Type B pancreatic cell (in vitro differentiated cells): ENCODE data around the gene SLC35G4. TPM values are rescaled to one million over a fixed set of nuclear protein-coding genes. Genes with fewer than 3 reads are reported as not detected.

Experiments used
- DNase-seq: peaks from one replicate; pipeline ENCODE4 v3.0.0; 2021; ENCODE audit warnings: mixed read lengths; ENCODE audit not compliant: unreplicated experiment; ENCODE audit errors: extremely low spot score
- H3K27ac Mint-ChIP-seq: 2 replicates; pipeline ENCODE4 v1.8.0; 2021; ENCODE audit warnings: mild to moderate bottlenecking, mixed read lengths
- H3K27me3 Mint-ChIP-seq: 2 replicates; pipeline ENCODE4 v1.8.0; 2021; ENCODE audit warnings: mixed read lengths
- H3K36me3 Mint-ChIP-seq: 2 replicates; pipeline ENCODE4 v1.8.0; 2021; ENCODE audit warnings: mixed read lengths
- H3K4me1 Mint-ChIP-seq: one replicate; pipeline ENCODE4 v1.8.0; 2021; ENCODE audit warnings: mixed read lengths; ENCODE audit not compliant: unreplicated experiment
- H3K4me3 Mint-ChIP-seq: 2 replicates; pipeline ENCODE4 v1.8.0; 2021; ENCODE audit warnings: mild to moderate bottlenecking, mixed read lengths
- H3K9me3 Mint-ChIP-seq: 2 replicates; pipeline ENCODE4 v1.8.0; 2021; ENCODE audit warnings: mixed read lengths
- CTCF ChIP-seq: fragments of 200-600 bp; sonication (generic); conservative IDR thresholded peaks from 2 replicates; pipeline ENCODE4 v1.5.0; 2021; ENCODE audit warnings: antibody characterized with exemption, mild to moderate bottlenecking
- total RNA-seq: library from RNA; stranded (reverse); gene quantifications from 2 replicates; pipeline ENCODE4 v1.2.1, GENCODE V29; 2021; ENCODE audit warnings: low replicate concordance

SLC35G4 gene
- total RNA-seq, 1 donor from 2014 or later = not detected

DNA sequence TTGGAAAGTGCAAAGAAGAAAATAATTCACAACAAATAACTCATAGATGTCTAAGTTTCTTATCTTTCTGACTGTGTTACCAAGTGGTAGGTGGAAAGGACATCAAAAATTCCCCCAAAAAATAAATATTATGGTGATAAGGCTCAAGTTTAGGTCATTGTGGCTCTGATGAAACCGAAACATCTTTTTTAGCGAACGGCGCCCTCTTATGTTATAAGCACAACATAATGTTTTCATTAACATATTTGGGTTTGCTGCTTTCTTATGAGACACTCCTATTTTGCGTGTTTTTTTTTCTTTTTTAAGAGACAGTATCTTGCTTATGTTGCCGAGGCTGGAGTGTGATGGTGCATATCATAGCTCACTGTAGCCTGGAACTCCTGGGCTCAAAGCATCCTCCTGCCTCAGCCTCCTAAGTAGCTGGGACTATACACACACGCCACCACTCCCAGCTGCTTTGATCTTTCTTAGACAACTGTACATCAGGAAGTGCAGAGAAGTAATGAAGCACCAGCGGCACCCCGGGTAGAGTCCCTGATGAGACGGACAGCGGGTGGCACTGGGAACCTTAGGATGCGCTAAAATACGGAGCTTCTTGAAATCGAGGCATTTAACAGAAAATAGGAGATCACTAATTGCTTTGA is 38.5 kb upstream of the SLC35G4 start:
- H3K27me3 Mint-ChIP-seq = peaks cover 22% of the 10 kb centered on the region
- no peak for DNase-seq

GRCh38 chr18:11572201-11572600 is 37.2 kb upstream of the SLC35G4 start:
- Mint-ChIP-seq H3K27ac (no peak overlapping the region), H3K27me3 (peaks cover 20% of the 10 kb centered on the region), H3K36me3 (no peaks in the 10 kb centered on the region), H3K9me3 (no peaks in the 10 kb centered on the region), H3K4me3 (no peak overlapping the region), H3K4me1 (peaks cover 2% of the 10 kb centered on the region)
- TF ChIP-seq CTCF = no peak
- no peak for DNase-seq

More for the DNA sequence above, 38.5 kb upstream of the SLC35G4 start:
- TF ChIP-seq CTCF = peak; percentile 58
- no peaks in the 10 kb centered on the region for H3K4me1 Mint-ChIP-seq
- H3K4me3 Mint-ChIP-seq = no peak overlapping the region
- H3K9me3 Mint-ChIP-seq = no peaks in the 10 kb centered on the region
- no peaks in the 10 kb centered on the region for H3K36me3 Mint-ChIP-seq
- no peak overlapping the region for H3K27ac Mint-ChIP-seq

- peaks cover 6% of the 10 kb centered on the region for H3K27me3 Mint-ChIP-seq
- H3K4me3 Mint-ChIP-seq = no peak overlapping the region
- DNase-seq = no peak
- H3K27ac Mint-ChIP-seq = no peak overlapping the region
- peaks cover 5% of the 10 kb centered on the region for H3K4me1 Mint-ChIP-seq
- TF ChIP-seq CTCF = no peak
- no peaks in the 10 kb centered on the region for H3K36me3 Mint-ChIP-seq
- no peaks in the 10 kb centered on the region for H3K9me3 Mint-ChIP-seq
Measured at GRCh38 chr18:11574545-11574944, 34.9 kb upstream of the SLC35G4 start.

- Mint-ChIP-seq H3K27me3 (peaks cover 3% of the 10 kb centered on the region), H3K27ac (no peak overlapping the region), H3K4me1 (peaks cover 5% of the 10 kb centered on the region), H3K4me3 (no peak overlapping the region), H3K36me3 (no peaks in the 10 kb centered on the region), H3K9me3 (no peaks in the 10 kb centered on the region)
- no peak for DNase-seq
- no peak for TF ChIP-seq CTCF
Measured at GRCh38 chr18:11577271-11578112, 31.9 kb upstream of the SLC35G4 start.

DNA sequence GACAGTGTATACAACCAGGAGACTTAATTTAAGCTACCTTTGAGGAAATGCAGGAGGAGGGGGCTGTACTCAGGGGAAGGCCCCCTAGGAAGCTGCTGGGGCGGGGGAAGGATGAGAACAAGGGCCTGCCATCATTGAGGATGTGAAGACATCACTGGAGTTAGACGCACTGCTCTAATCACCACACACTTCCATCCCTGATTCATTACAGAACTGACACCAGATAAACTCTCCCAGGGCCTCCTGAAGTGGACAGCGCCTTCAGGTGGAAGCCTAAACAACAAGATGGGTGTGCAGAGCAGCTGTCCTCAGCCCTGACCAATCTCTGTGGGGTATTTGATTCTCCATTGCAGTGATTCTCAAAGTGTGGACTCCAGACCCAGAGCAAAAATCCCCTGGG is 30.6 kb upstream of the SLC35G4 start:
- Mint-ChIP-seq H3K4me3 (no peak overlapping the region), H3K27ac (no peak overlapping the region), H3K36me3 (no peaks in the 10 kb centered on the region), H3K9me3 (no peaks in the 10 kb centered on the region), H3K4me1 (peaks cover 5% of the 10 kb centered on the region), H3K27me3 (no peaks in the 10 kb centered on the region)
- no peak for DNase-seq
- TF ChIP-seq CTCF = no peak
